ENCODE measurements around the gene WSCD2. TPM values are rescaled to one million over a fixed set of nuclear protein-coding genes. Genes with fewer than 3 reads are reported as not detected.

WSCD2 gene
- polyA plus RNA-seq, 1 of the 3 experiments (the other 2 are of a cell fraction), result 0.03 TPM

DNA sequence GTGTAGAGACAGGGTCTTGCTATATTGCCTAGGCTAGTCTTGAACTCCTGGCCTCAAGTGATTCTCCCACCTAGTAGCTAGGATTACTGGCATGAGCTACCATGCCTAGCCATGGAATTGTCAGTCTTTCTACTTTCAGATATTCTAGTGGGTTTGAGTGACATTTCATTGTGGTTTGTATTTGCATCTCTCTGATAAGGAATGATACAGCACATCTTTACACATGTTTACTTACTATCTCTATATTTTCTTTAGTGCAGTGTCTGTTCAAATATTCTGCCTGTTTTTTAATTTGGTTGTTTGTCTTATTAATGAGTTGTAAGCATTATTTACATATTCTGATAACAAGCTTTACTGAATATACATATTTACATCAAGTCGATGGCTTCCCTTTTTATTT is 136.4 kb downstream of the WSCD2 start:
- CTCF ChIA-PET, result interaction anchor here (0.9 to 1.7 kb wide), 5 partner anchors 9 to 72 kb away, joined by 3 read pairs; no protein-coding TSS in a partner anchor
- Histone ChIP-seq H3K79me2 (ENCODE audit: insufficient read depth) (no peaks in the 10 kb centered on the region), H3K9me3 (peaks cover 6% of the 10 kb centered on the region; the same call in 1 of the 2 replicates), H3K4me1 (ENCODE audit: control insufficient read depth in 1 of 2, insufficient read depth in 2 of 2, low read depth in 1 of 2, low read length in 1 of 2) (peaks cover 0 to 9% of the 10 kb centered on the region in 2 experiments; a peak in 2 of 4 replicates), H3F3A (replicated peaks; ENCODE audit: insufficient read depth) (no peaks in the 10 kb centered on the region), H2AFZ (ENCODE audit: low read depth) (no peak overlapping the region), H3K27me3 (ENCODE audit: insufficient read depth) (no peaks in the 10 kb centered on the region), H3K9me2 (0 out of 2 replicates have a peak, but pooled peaks cover 3% of the 10 kb centered on the region), H3K36me3 (replicated peaks in 1 of 2; ENCODE audit: control insufficient read depth in 1 of 2, insufficient read depth in 2 of 2, low read length in 1 of 2) (no peaks in the 10 kb centered on the region), H3K4me2 (no peak overlapping the region), H3K9ac (no peak overlapping the region), H4K20me1 (ENCODE audit: insufficient read depth) (no peaks in the 10 kb centered on the region), H3K27ac (ENCODE audit: low read depth in 2 of 2, low read length in 1 of 2) (peak overlapping the region in 1 of 2 experiments; percentile 95; a peak in 1 of 4 replicates), H3K4me3 (ENCODE audit: low read depth in 2 of 2, low read length in 1 of 2) (no peak overlapping the region)
- TF ChIP-seq, protein P1, sequence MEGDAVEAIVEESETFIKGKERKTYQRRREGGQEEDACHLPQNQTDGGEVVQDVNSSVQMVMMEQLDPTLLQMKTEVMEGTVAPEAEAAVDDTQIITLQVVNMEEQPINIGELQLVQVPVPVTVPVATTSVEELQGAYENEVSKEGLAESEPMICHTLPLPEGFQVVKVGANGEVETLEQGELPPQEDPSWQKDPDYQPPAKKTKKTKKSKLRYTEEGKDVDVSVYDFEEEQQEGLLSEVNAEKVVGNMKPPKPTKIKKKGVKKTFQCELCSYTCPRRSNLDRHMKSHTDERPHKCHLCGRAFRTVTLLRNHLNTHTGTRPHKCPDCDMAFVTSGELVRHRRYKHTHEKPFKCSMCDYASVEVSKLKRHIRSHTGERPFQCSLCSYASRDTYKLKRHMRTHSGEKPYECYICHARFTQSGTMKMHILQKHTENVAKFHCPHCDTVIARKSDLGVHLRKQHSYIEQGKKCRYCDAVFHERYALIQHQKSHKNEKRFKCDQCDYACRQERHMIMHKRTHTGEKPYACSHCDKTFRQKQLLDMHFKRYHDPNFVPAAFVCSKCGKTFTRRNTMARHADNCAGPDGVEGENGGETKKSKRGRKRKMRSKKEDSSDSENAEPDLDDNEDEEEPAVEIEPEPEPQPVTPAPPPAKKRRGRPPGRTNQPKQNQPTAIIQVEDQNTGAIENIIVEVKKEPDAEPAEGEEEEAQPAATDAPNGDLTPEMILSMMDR (IDR thresholded peaks at IDR 0.05), result no peak
- TF ChIP-seq GATA2 (CRISPR knock-in tag; IDR thresholded peaks at IDR 0.05) (no peak), RCOR1 (IDR thresholded peaks at IDR 0.05; ENCODE audit: low read length) (no peak), SMC3 (IDR thresholded peaks at IDR 0.05; ENCODE audit: low read depth, low read length) (no peak), POLR2AphosphoS5 (IDR thresholded peaks at IDR 0.05; ENCODE audit: low read depth, low read length) (no peak), RFX5 (IDR thresholded peaks at IDR 0.05; ENCODE audit: low read length) (no peak), FOXJ3 (CRISPR knock-in tag; IDR thresholded peaks at IDR 0.05) (no peak), TAF1 (IDR thresholded peaks at IDR 0.05; ENCODE audit: borderline replicate concordance, low read depth, low read length) (no peak), MEF2A (IDR thresholded peaks at IDR 0.05; ENCODE audit: borderline replicate concordance, low read depth) (no peak), TCF12 (IDR thresholded peaks at IDR 0.05) (no peak), FOXM1 (IDR thresholded peaks at IDR 0.05; ENCODE audit: low read depth) (no peak), JUND (IDR thresholded peaks at IDR 0.05) (no peak), EP300 (IDR thresholded peaks at IDR 0.05; ENCODE audit: borderline replicate concordance in 1 of 2, low read depth in 1 of 2, low read length in 1 of 2) (no peak), GABPA (IDR thresholded peaks at IDR 0.05; ENCODE audit: low read depth) (no peak)
- TF ChIP-seq, protein P2, sequence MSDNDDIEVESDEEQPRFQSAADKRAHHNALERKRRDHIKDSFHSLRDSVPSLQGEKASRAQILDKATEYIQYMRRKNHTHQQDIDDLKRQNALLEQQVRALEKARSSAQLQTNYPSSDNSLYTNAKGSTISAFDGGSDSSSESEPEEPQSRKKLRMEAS (IDR thresholded peaks at IDR 0.05; ENCODE audit: low read depth), result no peak
- TF ChIP-seq, protein P3, sequence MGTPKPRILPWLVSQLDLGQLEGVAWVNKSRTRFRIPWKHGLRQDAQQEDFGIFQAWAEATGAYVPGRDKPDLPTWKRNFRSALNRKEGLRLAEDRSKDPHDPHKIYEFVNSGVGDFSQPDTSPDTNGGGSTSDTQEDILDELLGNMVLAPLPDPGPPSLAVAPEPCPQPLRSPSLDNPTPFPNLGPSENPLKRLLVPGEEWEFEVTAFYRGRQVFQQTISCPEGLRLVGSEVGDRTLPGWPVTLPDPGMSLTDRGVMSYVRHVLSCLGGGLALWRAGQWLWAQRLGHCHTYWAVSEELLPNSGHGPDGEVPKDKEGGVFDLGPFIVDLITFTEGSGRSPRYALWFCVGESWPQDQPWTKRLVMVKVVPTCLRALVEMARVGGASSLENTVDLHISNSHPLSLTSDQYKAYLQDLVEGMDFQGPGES (IDR thresholded peaks at IDR 0.05; ENCODE audit: low read depth, low read length), result no peak
- WGBS (ENCODE audit: low lambda C conversion rate), result 35% methylated on average over 1 of the region's 1 CpG
- DNase-seq, result no peak
- POLR2A ChIA-PET, result no interaction called here

DNA sequence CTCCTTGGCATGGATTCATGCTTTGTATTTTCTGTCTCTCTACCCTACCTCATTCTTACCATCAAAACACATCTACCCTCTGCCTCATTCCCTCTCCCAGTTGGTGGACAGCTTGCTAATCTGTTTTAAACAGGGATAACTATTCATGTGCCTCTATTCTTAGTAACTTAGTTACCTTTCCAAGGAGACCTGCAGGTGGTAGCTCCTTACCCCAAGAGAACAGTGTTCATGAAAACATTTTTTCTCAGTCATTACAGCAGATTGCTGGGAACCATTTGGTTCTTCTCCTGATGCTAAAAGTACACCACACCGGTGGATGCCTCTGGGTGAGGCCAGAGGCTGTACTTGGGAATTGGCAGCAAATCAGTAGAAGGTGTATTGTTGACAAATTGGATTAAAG is 137.0 kb downstream of the WSCD2 start:
- no peaks in the 10 kb centered on the region for H3F3A ChIP-seq (replicated peaks; ENCODE audit: insufficient read depth)
- H3K4me1 ChIP-seq (ENCODE audit: control insufficient read depth in 1 of 2, insufficient read depth in 2 of 2, low read depth in 1 of 2, low read length in 1 of 2), result peaks cover 0 to 15% of the 10 kb centered on the region in 2 experiments; a peak in 2 of 4 replicates
- no peaks in the 10 kb centered on the region; the same call in 1 of the 2 replicates for H3K9me3 ChIP-seq
- peak overlapping the region in 1 of 2 experiments; percentile 95; a peak in 2 of 4 replicates for H3K27ac ChIP-seq (ENCODE audit: low read depth in 2 of 2, low read length in 1 of 2)
- 0 out of 2 replicates have a peak, but pooled peaks cover 3% of the 10 kb centered on the region for H3K9me2 ChIP-seq
- H3K36me3 ChIP-seq (replicated peaks in 1 of 2; ENCODE audit: control insufficient read depth in 1 of 2, insufficient read depth in 2 of 2, low read length in 1 of 2), result no peaks in the 10 kb centered on the region
- no peak overlapping the region for H3K4me3 ChIP-seq (ENCODE audit: low read depth in 2 of 2, low read length in 1 of 2)
- DNase-seq, result no peak
- no peaks in the 10 kb centered on the region for H3K27me3 ChIP-seq (ENCODE audit: insufficient read depth)
- no peak overlapping the region for H3K4me2 ChIP-seq
- 8% methylated on average over 1 of the region's 1 CpG for WGBS (ENCODE audit: low lambda C conversion rate)
- POLR2A ChIA-PET, result no interaction called here
- CTCF ChIA-PET, result interaction anchor here (1.0 to 1.7 kb wide), 3 partner anchors 10 to 72 kb away, joined by 3 read pairs; no protein-coding TSS in a partner anchor
- H2AFZ ChIP-seq (ENCODE audit: low read depth), result no peak overlapping the region
- TF ChIP-seq CHD2 (IDR thresholded peaks at IDR 0.05; ENCODE audit: low read length, partially characterized antibody) (no peak), FOSL2 (IDR thresholded peaks at IDR 0.05; ENCODE audit: borderline replicate concordance, low read depth) (no peak), GATA2 (CRISPR knock-in tag; IDR thresholded peaks at IDR 0.05) (no peak), GABPA (IDR thresholded peaks at IDR 0.05; ENCODE audit: low read depth) (no peak), MXI1 (IDR thresholded peaks at IDR 0.05; ENCODE audit: low read depth, low read length) (no peak), JUND (IDR thresholded peaks at IDR 0.05) (no peak), EZH2phosphoT487 (IDR thresholded peaks at IDR 0.05; ENCODE audit: borderline replicate concordance, low read depth) (no peak), TCF12 (IDR thresholded peaks at IDR 0.05) (no peak), NRF1 (IDR thresholded peaks at IDR 0.05; ENCODE audit: low read depth, low read length) (no peak)
- TF ChIP-seq, protein P4, sequence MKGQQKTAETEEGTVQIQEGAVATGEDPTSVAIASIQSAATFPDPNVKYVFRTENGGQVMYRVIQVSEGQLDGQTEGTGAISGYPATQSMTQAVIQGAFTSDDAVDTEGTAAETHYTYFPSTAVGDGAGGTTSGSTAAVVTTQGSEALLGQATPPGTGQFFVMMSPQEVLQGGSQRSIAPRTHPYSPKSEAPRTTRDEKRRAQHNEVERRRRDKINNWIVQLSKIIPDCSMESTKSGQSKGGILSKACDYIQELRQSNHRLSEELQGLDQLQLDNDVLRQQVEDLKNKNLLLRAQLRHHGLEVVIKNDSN (IDR thresholded peaks at IDR 0.05; ENCODE audit: borderline replicate concordance, low read depth), result no peak
- H3K9ac ChIP-seq, result no peak overlapping the region
- H4K20me1 ChIP-seq (ENCODE audit: insufficient read depth), result no peaks in the 10 kb centered on the region
- H3K79me2 ChIP-seq (ENCODE audit: insufficient read depth), result no peaks in the 10 kb centered on the region

Data from SK-N-SH (cell line).